RWPE2 (cell line): ENCODE data around the gene GAPVD1.
A peak's percentile ranks its signal among the peaks of the same experiment; 100 is the strongest.

Experiments used
- ATAC-seq: fragments of 200-7000 bp; cut with Tn5 transposase; 3 replicates; pipeline ENCODE4 v1.9.1; 2021; ENCODE audit warnings: low read depth
- DNase-seq: peaks from one replicate; pipeline ENCODE4 v3.0.0-alpha.2; 2020; ENCODE audit warnings: low spot score
- H3K27ac ChIP-seq: fragments of 450-650 bp; 2 replicates; pipeline ENCODE4 v1.5.1; 2017; ENCODE audit warnings: mild to moderate bottlenecking; ENCODE audit not compliant: poor library complexity, severe bottlenecking
- H3K27me3 ChIP-seq: fragments of 250-450 bp; sonication (Bioruptor Pico); 2 replicates; pipeline ENCODE4 v1.5.1; 2021; ENCODE audit warnings: mild to moderate bottlenecking, moderate library complexity; ENCODE audit not compliant: insufficient read depth, poor library complexity, severe bottlenecking
- H3K36me3 ChIP-seq: fragments of 250-450 bp; sonication (Bioruptor Pico); 2 replicates; pipeline ENCODE4 v1.5.1; 2020; ENCODE audit warnings: low read depth, mild to moderate bottlenecking, moderate library complexity
- H3K4me1 ChIP-seq: fragments of 250-450 bp; sonication (Bioruptor Pico); 2 replicates; pipeline ENCODE4 v1.5.1; 2021; ENCODE audit warnings: mild to moderate bottlenecking, moderate library complexity; ENCODE audit not compliant: insufficient read depth, poor library complexity, severe bottlenecking
- H3K4me3 ChIP-seq: fragments of 250-450 bp; sonication (Bioruptor Pico); 2 replicates; pipeline ENCODE4 v1.5.1; 2021; ENCODE audit warnings: mild to moderate bottlenecking, moderate library complexity; ENCODE audit not compliant: severe bottlenecking
- H3K9me3 ChIP-seq: fragments of 250-450 bp; sonication (Bioruptor Pico); 2 replicates; pipeline ENCODE4 v1.5.1; 2021; ENCODE audit warnings: mild to moderate bottlenecking, moderate library complexity; ENCODE audit not compliant: severe bottlenecking
- CTCF ChIP-seq: fragments of 450-650 bp; IDR thresholded peaks from one replicate; pipeline ENCODE4 v1.5.1; 2017; ENCODE audit warnings: mild to moderate bottlenecking, moderate library complexity; ENCODE audit not compliant: poor library complexity, severe bottlenecking

The GAPVD1 gene

DNA sequence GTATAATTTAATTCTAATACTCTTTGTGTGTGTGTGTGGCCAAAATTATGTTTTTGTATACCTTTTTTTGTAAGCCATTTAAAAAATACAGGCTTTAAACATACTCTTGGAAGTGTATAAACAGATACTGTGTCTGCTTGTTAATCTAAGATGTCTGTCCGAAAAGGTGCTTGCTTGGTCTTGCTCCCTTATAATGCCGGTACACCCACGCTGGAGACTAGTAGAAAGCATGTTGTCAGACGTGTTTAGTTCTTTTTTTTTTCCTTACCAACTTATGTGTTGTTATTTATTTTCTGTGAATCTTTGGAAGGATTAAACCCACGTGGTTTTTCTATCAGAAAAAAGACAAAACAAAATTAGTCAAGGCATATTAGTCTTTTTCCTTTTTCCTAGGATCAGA lies 9.5 kb downstream of the GAPVD1 start:
- Histone ChIP-seq H3K4me3 (no peak overlapping the region), H3K36me3 (peaks cover 37% of the 10 kb centered on the region), H3K4me1 (peaks cover 15% of the 10 kb centered on the region), H3K27me3 (no peaks in the 10 kb centered on the region), H3K27ac (no peak overlapping the region), H3K9me3 (no peaks in the 10 kb centered on the region)
- no peak for TF ChIP-seq CTCF
- ATAC-seq = no peak
- no peak for DNase-seq

GRCh38 chr9:125272697-125273096 lies 11.1 kb downstream of the GAPVD1 start:
- no peak for DNase-seq

GRCh38 chr9:125276771-125277170 lies 15.1 kb downstream of the GAPVD1 start:
- ATAC-seq (no peak), DNase-seq (no peak)
- Histone ChIP-seq H3K4me1 (peaks cover 6% of the 10 kb centered on the region), H3K9me3 (no peaks in the 10 kb centered on the region), H3K4me3 (no peak overlapping the region), H3K36me3 (peaks cover 15% of the 10 kb centered on the region), H3K27me3 (no peaks in the 10 kb centered on the region), H3K27ac (no peak overlapping the region)
- TF ChIP-seq CTCF = no peak

More at GRCh38 chr9:125272697-125273096, 11.1 kb downstream of the GAPVD1 start:
- TF ChIP-seq CTCF = no peak
- H3K36me3 ChIP-seq = peaks cover 28% of the 10 kb centered on the region
- H3K4me1 ChIP-seq = peaks cover 15% of the 10 kb centered on the region
- peak; percentile 33; the same call in 2 of the 3 replicates for ATAC-seq
- no peaks in the 10 kb centered on the region for H3K27me3 ChIP-seq
- H3K27ac ChIP-seq = no peak overlapping the region
- H3K9me3 ChIP-seq = no peaks in the 10 kb centered on the region
- H3K4me3 ChIP-seq = no peak overlapping the region

DNA sequence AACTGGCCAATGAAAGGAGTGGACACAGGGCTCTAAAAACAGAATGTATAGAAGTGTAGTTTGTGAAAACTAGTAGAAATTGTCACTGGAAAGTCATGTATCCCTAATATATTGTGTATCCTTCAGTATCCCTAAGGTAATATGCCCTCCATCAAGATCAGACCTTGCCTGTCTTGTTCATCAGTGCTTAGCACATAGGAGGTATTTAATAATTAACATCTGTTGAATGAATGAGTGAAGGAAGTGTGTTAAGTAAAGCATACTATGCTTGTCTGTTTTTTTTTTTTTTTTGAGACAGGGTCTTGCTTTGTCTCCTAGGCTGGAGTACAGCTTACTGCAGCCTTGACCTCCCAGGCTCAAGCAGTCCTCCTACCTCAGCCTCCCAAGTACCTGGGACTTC lies 15.8 kb downstream of the GAPVD1 start:
- DNase-seq = no peak
- Histone ChIP-seq H3K27me3 (no peaks in the 10 kb centered on the region), H3K9me3 (no peaks in the 10 kb centered on the region), H3K4me3 (no peak overlapping the region), H3K36me3 (peaks cover 9% of the 10 kb centered on the region), H3K27ac (no peak overlapping the region), H3K4me1 (peaks cover 2% of the 10 kb centered on the region)
- ATAC-seq = no peak
- no peak for TF ChIP-seq CTCF

GRCh38 chr9:125280945-125281344 lies 19.3 kb downstream of the GAPVD1 start:
- H3K36me3 ChIP-seq = peaks cover 6% of the 10 kb centered on the region; the same call in 1 of the 2 replicates
- H3K4me3 ChIP-seq = no peak overlapping the region
- DNase-seq (no peak), ATAC-seq (no peak)
- no peak for TF ChIP-seq CTCF
- no peak overlapping the region for H3K27ac ChIP-seq
- H3K4me1 ChIP-seq = no peaks in the 10 kb centered on the region
- H3K27me3 ChIP-seq = no peaks in the 10 kb centered on the region
- no peaks in the 10 kb centered on the region for H3K9me3 ChIP-seq
